Fibroblast of peridontal ligament (primary cell): ENCODE results near the gene KHDC1.
"Not testable (repeated sequence)": the region's sequence is repeated elsewhere in the genome, so short reads cannot be mapped to it uniquely, and the experiment has no call there.

ENCODE experiments used
- DNase-seq: peaks from one replicate; pipeline ENCODE4 v3.0.0-alpha.2; 2010; ENCODE audit errors: extremely low read depth

KHDC1 gene

GRCh38 chr6:73262671-73263569, at the start of gene KHDC1:
KHDC1 (minus strand) TSS chr6:73263196; CDS start chr6:73242517, 20,679 bp downstream.
- DNase-seq, result peak; percentile 52

GRCh38 chr6:73310503-73310845, 47.5 kb upstream of the KHDC1 start:
- not testable (repeated sequence) for DNase-seq

- DNase-seq, result peak; percentile 48
These were observed 46.9 kb upstream of the KHDC1 start for GRCh38 chr6:73309785-73310502.

- peak; percentile 42 for DNase-seq
These were observed 46.5 kb upstream of the KHDC1 start for GRCh38 chr6:73309535-73309784.

- DNase-seq, result peak; percentile 34
These were observed 45.9 kb upstream of the KHDC1 start for GRCh38 chr6:73308712-73309534.

- not testable (repeated sequence) for DNase-seq
These were observed 40.8 kb upstream of the KHDC1 start for GRCh38 chr6:73303773-73304172.

GRCh38 chr6:73302339-73302738, 39.3 kb upstream of the KHDC1 start:
- peak; percentile 15 for DNase-seq

GRCh38 chr6:73299151-73299971, 36.4 kb upstream of the KHDC1 start:
- DNase-seq, result no peak

- DNase-seq, result no peak
These were observed 30.3 kb upstream of the KHDC1 start for GRCh38 chr6:73293331-73293730.

GRCh38 chr6:73290435-73290834, 27.4 kb upstream of the KHDC1 start:
- DNase-seq, result no peak

- no peak for DNase-seq
These were observed 23.8 kb upstream of the KHDC1 start for GRCh38 chr6:73286752-73287151.

GRCh38 chr6:73285674-73286283, 22.8 kb upstream of the KHDC1 start:
- peak; percentile 87 for DNase-seq

GRCh38 chr6:73282871-73283270, 19.9 kb upstream of the KHDC1 start:
- no peak for DNase-seq

- not testable (repeated sequence) for DNase-seq
These were observed 18.7 kb upstream of the KHDC1 start for GRCh38 chr6:73281684-73282083.

- not testable (repeated sequence) for DNase-seq
These were observed 6.3 kb upstream of the KHDC1 start for GRCh38 chr6:73269296-73269695.

GRCh38 chr6:73268896-73269295, 5.9 kb upstream of the KHDC1 start:
- not testable (repeated sequence) for DNase-seq

GRCh38 chr6:73264446-73264845, 1.4 kb upstream of the KHDC1 start:
- no peak for DNase-seq

- DNase-seq, result peak; percentile 13
These were observed 544 bp upstream of the KHDC1 start for GRCh38 chr6:73263570-73263909.

GRCh38 chr6:73258721-73259120, 4.3 kb downstream of the KHDC1 start:
- no peak for DNase-seq

GRCh38 chr6:73254323-73254722, 8.7 kb downstream of the KHDC1 start:
- not testable (repeated sequence) for DNase-seq

GRCh38 chr6:73252703-73253102, 10.3 kb downstream of the KHDC1 start:
- no peak for DNase-seq
